NCI-H2171 treated with DMSO at 0.1 percent for 48 hours (cell line): Measurements from ENCODE around the gene TBC1D3G.
"Not testable (repeated sequence)": the region's sequence is repeated elsewhere in the genome, so short reads cannot be mapped to it uniquely, and the experiment has no call there.

Experiments used
- DNase-seq: peaks from one replicate; lab custom pipeline; 2025; lab: John Stamatoyannopoulos, UW

Gene TBC1D3G

GRCh38 chr17:36323584-36323983 is at the start of gene TBC1D3G:
TBC1D3G (plus strand) TSS chr17:36323884; CDS start chr17:36325412, 1,528 bp downstream.
- not testable (repeated sequence) for DNase-seq

GRCh38 chr17:36283256-36283655 is 40.4 kb upstream of the TBC1D3G start:
- DNase-seq, result not testable (repeated sequence)

- not testable (repeated sequence) for DNase-seq
Measured at GRCh38 chr17:36284219-36284618, 39.5 kb upstream of the TBC1D3G start.

- not testable (repeated sequence) for DNase-seq
Measured at GRCh38 chr17:36289965-36290612, 33.6 kb upstream of the TBC1D3G start.

- DNase-seq, result not testable (repeated sequence)
Measured at GRCh38 chr17:36295161-36295560, 28.5 kb upstream of the TBC1D3G start.

- DNase-seq, result not testable (repeated sequence)
Measured at GRCh38 chr17:36315736-36316135, 7.9 kb upstream of the TBC1D3G start.

GRCh38 chr17:36362496-36362895 is 38.8 kb downstream of the TBC1D3G start:
- not testable (repeated sequence) for DNase-seq

GRCh38 chr17:36375938-36376337 is 52.3 kb downstream of the TBC1D3G start:
- DNase-seq, result not testable (repeated sequence)
